Activated CD4-positive, alpha-beta T cell treated with anti-CD3 and anti-CD28 coated beads, Interleukin-2, amount 10 ng/mL, durations not matched to agents 24 days and 14 days (primary cell): ENCODE results near the gene PLB1. TPM values are rescaled to one million over a fixed set of nuclear protein-coding genes. Genes with fewer than 3 reads are reported as not detected.

ENCODE experiments used
- DNase-seq: peaks from one replicate; pipeline ENCODE4 v3.0.0; 2022
- H3K27ac Mint-ChIP-seq: one replicate; pipeline ENCODE4 v1.8.0; 2022; ENCODE audit warnings: mild to moderate bottlenecking, mixed read lengths
- H3K27me3 Mint-ChIP-seq: one replicate; pipeline ENCODE4 v1.8.0; 2022; ENCODE audit warnings: mixed read lengths
- H3K36me3 Mint-ChIP-seq: one replicate; pipeline ENCODE4 v1.8.0; 2022; ENCODE audit warnings: low read depth, mild to moderate bottlenecking, mixed read lengths
- H3K4me1 Mint-ChIP-seq: one replicate; pipeline ENCODE4 v1.8.0; 2021; ENCODE audit warnings: mixed read lengths
- H3K4me3 Mint-ChIP-seq: one replicate; pipeline ENCODE4 v1.8.0; 2022; ENCODE audit warnings: mild to moderate bottlenecking, moderate library complexity, mixed read lengths
- H3K9me3 Mint-ChIP-seq: one replicate; pipeline ENCODE4 v1.8.0; 2021; ENCODE audit warnings: mixed read lengths
- intact Hi-C: fragments of 100-400 bp; cut with micrococcal nuclease; formaldehyde crosslinking; loops from one replicate; pipeline ENCODE4 v1.15.1; 2023
- total RNA-seq: library from RNA; stranded (reverse); gene quantifications from 2 replicates; pipeline ENCODE4 v1.2.3, GENCODE V29; 2022

PLB1 gene
- total RNA-seq, 1 donor from 2014 or later, result 0.63 TPM

GRCh38 chr2:28592481-28592880, 96.6 kb downstream of the PLB1 start:
- Mint-ChIP-seq H3K4me3 (no peak overlapping the region), H3K27ac (no peak overlapping the region), H3K27me3 (no peaks in the 10 kb centered on the region), H3K4me1 (peaks cover 30% of the 10 kb centered on the region), H3K36me3 (peaks cover 7% of the 10 kb centered on the region), H3K9me3 (no peaks in the 10 kb centered on the region)
- intact Hi-C loops, result loop anchor here (5.0 kb wide), 1 partner anchor 35 kb away; no protein-coding TSS in a partner anchor
- DNase-seq, result no peak

GRCh38 chr2:28593160-28593755, 97.4 kb downstream of the PLB1 start:
- H3K9me3 Mint-ChIP-seq, result no peaks in the 10 kb centered on the region
- intact Hi-C loops, result loop anchor here (5.0 kb wide), 1 partner anchor 34 kb away; no protein-coding TSS in a partner anchor
- peaks cover 4% of the 10 kb centered on the region for H3K36me3 Mint-ChIP-seq
- DNase-seq, result no peak
- peaks cover 22% of the 10 kb centered on the region for H3K4me1 Mint-ChIP-seq
- no peak overlapping the region for H3K4me3 Mint-ChIP-seq
- H3K27ac Mint-ChIP-seq, result no peak overlapping the region
- no peaks in the 10 kb centered on the region for H3K27me3 Mint-ChIP-seq

GRCh38 chr2:28594000-28594331, 98.1 kb downstream of the PLB1 start:
- DNase-seq, result no peak
- H3K27me3 Mint-ChIP-seq, result no peaks in the 10 kb centered on the region
- H3K9me3 Mint-ChIP-seq, result no peaks in the 10 kb centered on the region
- peaks cover 18% of the 10 kb centered on the region for H3K4me1 Mint-ChIP-seq
- peak overlapping the region; percentile 50 for H3K4me3 Mint-ChIP-seq
- H3K36me3 Mint-ChIP-seq, result peaks cover 4% of the 10 kb centered on the region
- H3K27ac Mint-ChIP-seq, result peak overlapping the region; percentile 84
- intact Hi-C loops, result loop anchor here (1.0 to 5.0 kb wide), 4 partner anchors 21 to 159 kb away; no protein-coding TSS in a partner anchor

GRCh38 chr2:28594332-28595108, 98.7 kb downstream of the PLB1 start:
- H3K4me1 Mint-ChIP-seq, result peaks cover 18% of the 10 kb centered on the region
- DNase-seq, result peak; percentile 95
- no peaks in the 10 kb centered on the region for H3K9me3 Mint-ChIP-seq
- H3K27me3 Mint-ChIP-seq, result no peaks in the 10 kb centered on the region
- peak overlapping the region; percentile 84 for H3K27ac Mint-ChIP-seq
- H3K4me3 Mint-ChIP-seq, result peak overlapping the region; percentile 50
- H3K36me3 Mint-ChIP-seq, result peaks cover 4% of the 10 kb centered on the region
- intact Hi-C loops, result loop anchor here (1.0 to 5.0 kb wide), 4 partner anchors 20 to 159 kb away; no protein-coding TSS in a partner anchor

GRCh38 chr2:28595323-28595722, 99.5 kb downstream of the PLB1 start:
- no peak for DNase-seq
- no peak overlapping the region for H3K4me3 Mint-ChIP-seq
- H3K9me3 Mint-ChIP-seq, result no peaks in the 10 kb centered on the region
- peaks cover 4% of the 10 kb centered on the region for H3K36me3 Mint-ChIP-seq
- no peak overlapping the region for H3K27ac Mint-ChIP-seq
- intact Hi-C loops, result loop anchor here (2.0 kb wide), 1 partner anchor 19 kb away; no protein-coding TSS in a partner anchor
- H3K27me3 Mint-ChIP-seq, result no peaks in the 10 kb centered on the region
- peaks cover 18% of the 10 kb centered on the region for H3K4me1 Mint-ChIP-seq

GRCh38 chr2:28598484-28598883, 102.6 kb downstream of the PLB1 start:
- Mint-ChIP-seq H3K27ac (no peak overlapping the region), H3K36me3 (peaks cover 7% of the 10 kb centered on the region), H3K4me3 (no peak overlapping the region), H3K27me3 (no peaks in the 10 kb centered on the region), H3K9me3 (no peaks in the 10 kb centered on the region), H3K4me1 (peaks cover 21% of the 10 kb centered on the region)
- no peak for DNase-seq
- intact Hi-C loops, result no loop called here

- H3K4me3 Mint-ChIP-seq, result no peak overlapping the region
- H3K27me3 Mint-ChIP-seq, result no peaks in the 10 kb centered on the region
- peaks cover 8% of the 10 kb centered on the region for H3K4me1 Mint-ChIP-seq
- no peak overlapping the region for H3K27ac Mint-ChIP-seq
- intact Hi-C loops, result no loop called here
- H3K36me3 Mint-ChIP-seq, result peaks cover 7% of the 10 kb centered on the region
- H3K9me3 Mint-ChIP-seq, result no peaks in the 10 kb centered on the region
- no peak for DNase-seq
Observed at GRCh38 chr2:28600181-28600580, 104.3 kb downstream of the PLB1 start.

GRCh38 chr2:28601616-28602015, 105.8 kb downstream of the PLB1 start:
- Mint-ChIP-seq H3K9me3 (no peaks in the 10 kb centered on the region), H3K27ac (no peak overlapping the region), H3K4me3 (no peak overlapping the region), H3K36me3 (peaks cover 9% of the 10 kb centered on the region), H3K27me3 (no peaks in the 10 kb centered on the region), H3K4me1 (peaks cover 12% of the 10 kb centered on the region)
- intact Hi-C loops, result no loop called here
- no peak for DNase-seq

GRCh38 chr2:28602136-28602660, 106.3 kb downstream of the PLB1 start:
- intact Hi-C loops, result no loop called here
- Mint-ChIP-seq H3K9me3 (no peaks in the 10 kb centered on the region), H3K27me3 (no peaks in the 10 kb centered on the region), H3K4me1 (peaks cover 13% of the 10 kb centered on the region), H3K4me3 (no peak overlapping the region), H3K27ac (no peak overlapping the region), H3K36me3 (peaks cover 11% of the 10 kb centered on the region)
- no peak for DNase-seq

- no peak for DNase-seq
- Mint-ChIP-seq H3K4me1 (peaks cover 13% of the 10 kb centered on the region), H3K36me3 (peaks cover 13% of the 10 kb centered on the region), H3K4me3 (no peak overlapping the region), H3K27me3 (no peaks in the 10 kb centered on the region), H3K27ac (no peak overlapping the region), H3K9me3 (no peaks in the 10 kb centered on the region)
- intact Hi-C loops, result no loop called here
Observed at GRCh38 chr2:28602751-28603639, 107.1 kb downstream of the PLB1 start.

- H3K36me3 Mint-ChIP-seq, result peaks cover 14% of the 10 kb centered on the region
- no peaks in the 10 kb centered on the region for H3K27me3 Mint-ChIP-seq
- DNase-seq, result no peak
- intact Hi-C loops, result no loop called here
- no peaks in the 10 kb centered on the region for H3K9me3 Mint-ChIP-seq
- no peak overlapping the region for H3K27ac Mint-ChIP-seq
- no peak overlapping the region for H3K4me3 Mint-ChIP-seq
- H3K4me1 Mint-ChIP-seq, result peaks cover 13% of the 10 kb centered on the region
Observed at GRCh38 chr2:28603821-28604220, 108.0 kb downstream of the PLB1 start.

- Mint-ChIP-seq H3K4me1 (peaks cover 17% of the 10 kb centered on the region), H3K9me3 (no peaks in the 10 kb centered on the region), H3K4me3 (no peak overlapping the region), H3K27me3 (no peaks in the 10 kb centered on the region), H3K27ac (no peak overlapping the region), H3K36me3 (peaks cover 17% of the 10 kb centered on the region)
- intact Hi-C loops, result no loop called here
- DNase-seq, result no peak
Observed at GRCh38 chr2:28604284-28604843, 108.5 kb downstream of the PLB1 start.

GRCh38 chr2:28606986-28607441, 111.2 kb downstream of the PLB1 start:
- H3K9me3 Mint-ChIP-seq, result no peaks in the 10 kb centered on the region
- no peak overlapping the region for H3K27ac Mint-ChIP-seq

More at GRCh38 chr2:28606986-28607441, 111.2 kb downstream of the PLB1 start:
- Mint-ChIP-seq H3K36me3 (peaks cover 24% of the 10 kb centered on the region), H3K27me3 (no peaks in the 10 kb centered on the region), H3K4me1 (peaks cover 36% of the 10 kb centered on the region), H3K4me3 (no peak overlapping the region)
- no peak for DNase-seq
- intact Hi-C loops, result no loop called here
